HG02884 (cell line): ENCODE data around the gene LONRF2.
"Not testable (repeated sequence)": the region's sequence is repeated elsewhere in the genome, so short reads cannot be mapped to it uniquely, and the experiment has no call there.

Source experiments
- ATAC-seq: cut with Tn5 transposase; IDR thresholded peaks from one replicate; pipeline ENCODE4 v1.9.1; 2021; ENCODE audit warnings: mild to moderate bottlenecking, moderate library complexity; ENCODE audit not compliant: unreplicated experiment

Gene LONRF2

GRCh38 chr2:100321866-100322820, at the start of gene LONRF2:
Gene LONRF2 (minus strand): TSS chr2:100322501. CDS start chr2:100322093, 408 bp downstream.
- no peak for ATAC-seq

GRCh38 chr2:100367163-100367562, 44.9 kb upstream of the LONRF2 start:
- ATAC-seq = no peak

GRCh38 chr2:100365434-100365833, 43.1 kb upstream of the LONRF2 start:
- ATAC-seq = no peak

GRCh38 chr2:100362269-100362668, 40.0 kb upstream of the LONRF2 start:
- ATAC-seq = not testable (repeated sequence)

- no peak for ATAC-seq
Observed at GRCh38 chr2:100359576-100359975, 37.3 kb upstream of the LONRF2 start.

- ATAC-seq = no peak
Observed at GRCh38 chr2:100358554-100358953, 36.3 kb upstream of the LONRF2 start.

GRCh38 chr2:100352521-100352920, 30.2 kb upstream of the LONRF2 start:
- no peak for ATAC-seq

GRCh38 chr2:100350661-100351185, 28.4 kb upstream of the LONRF2 start:
- no peak for ATAC-seq

- ATAC-seq = not testable (repeated sequence)
Observed at GRCh38 chr2:100345144-100345543, 22.8 kb upstream of the LONRF2 start.

- no peak for ATAC-seq
Observed at GRCh38 chr2:100344433-100344832, 22.1 kb upstream of the LONRF2 start.

- not testable (repeated sequence) for ATAC-seq
Observed at GRCh38 chr2:100342466-100342865, 20.2 kb upstream of the LONRF2 start.

GRCh38 chr2:100339823-100340222, 17.5 kb upstream of the LONRF2 start:
- ATAC-seq = no peak

- no peak for ATAC-seq
Observed at GRCh38 chr2:100334929-100335328, 12.6 kb upstream of the LONRF2 start.

- ATAC-seq = no peak
Observed at GRCh38 chr2:100327742-100328141, 5.4 kb upstream of the LONRF2 start.

GRCh38 chr2:100321179-100321865, 979 bp downstream of the LONRF2 start:
- no peak for ATAC-seq

- no peak for ATAC-seq
Observed at GRCh38 chr2:100320547-100321178, 1.6 kb downstream of the LONRF2 start.

- ATAC-seq = no peak
Observed at GRCh38 chr2:100317634-100318033, 4.7 kb downstream of the LONRF2 start.

GRCh38 chr2:100309973-100310719, 12.2 kb downstream of the LONRF2 start:
- no peak for ATAC-seq

GRCh38 chr2:100309311-100309710, 13.0 kb downstream of the LONRF2 start:
- no peak for ATAC-seq

GRCh38 chr2:100303744-100304143, 18.6 kb downstream of the LONRF2 start:
- ATAC-seq = no peak

GRCh38 chr2:100302585-100302892, 19.8 kb downstream of the LONRF2 start:
- no peak for ATAC-seq
